Measurements from ENCODE around the gene PPIF.

PPIF gene

GRCh38 chr10:79404690-79405131 is 57.4 kb downstream of the PPIF start:
- no peak for DNase-seq
